Activated naive CD4-positive, alpha-beta T cell treated with anti-CD3 and anti-CD28 coated beads, Interleukin-2, amount 50 U/mL, for 72 hours (primary cell): ENCODE data around the gene CTNNA1. TPM values are rescaled to one million over a fixed set of nuclear protein-coding genes. Genes with fewer than 3 reads are reported as not detected.

Experiments used
- ATAC-seq, 2 donors: fragments of 150-1000 bp; cut with Tn5 transposase; 2 replicates each; pipeline ENCODE4 v1.10.0; 2021; ENCODE audit warnings: mild to moderate bottlenecking in 2 of 2, moderate library complexity in 2 of 2
- DNase-seq, 2 donors: peaks; one replicate each; pipeline ENCODE4 v3.0.0; 2021 to 2022; ENCODE audit warnings: low spot score in 2 of 2
- H3K27ac Mint-ChIP-seq, 2 donors: one replicate each; pipeline ENCODE4 v1.8.0; 2022; ENCODE audit warnings: mild to moderate bottlenecking in 2 of 2, mixed read lengths in 2 of 2
- H3K36me3 Mint-ChIP-seq, 2 donors: one replicate each; pipeline ENCODE4 v1.8.0; 2022; ENCODE audit warnings: mixed read lengths in 2 of 2
- H3K9me3 Mint-ChIP-seq, 2 donors: one replicate each; pipeline ENCODE4 v1.8.0; 2022; ENCODE audit warnings: mixed read lengths in 2 of 2
- total RNA-seq, 2 donors: library from RNA; stranded (reverse); gene quantifications; one replicate each; pipeline ENCODE4 v1.2.3, GENCODE V29; 2022

Gene CTNNA1
- total RNA-seq, 2 donors from 2014 or later, result 89.2 to 224 TPM

DNA sequence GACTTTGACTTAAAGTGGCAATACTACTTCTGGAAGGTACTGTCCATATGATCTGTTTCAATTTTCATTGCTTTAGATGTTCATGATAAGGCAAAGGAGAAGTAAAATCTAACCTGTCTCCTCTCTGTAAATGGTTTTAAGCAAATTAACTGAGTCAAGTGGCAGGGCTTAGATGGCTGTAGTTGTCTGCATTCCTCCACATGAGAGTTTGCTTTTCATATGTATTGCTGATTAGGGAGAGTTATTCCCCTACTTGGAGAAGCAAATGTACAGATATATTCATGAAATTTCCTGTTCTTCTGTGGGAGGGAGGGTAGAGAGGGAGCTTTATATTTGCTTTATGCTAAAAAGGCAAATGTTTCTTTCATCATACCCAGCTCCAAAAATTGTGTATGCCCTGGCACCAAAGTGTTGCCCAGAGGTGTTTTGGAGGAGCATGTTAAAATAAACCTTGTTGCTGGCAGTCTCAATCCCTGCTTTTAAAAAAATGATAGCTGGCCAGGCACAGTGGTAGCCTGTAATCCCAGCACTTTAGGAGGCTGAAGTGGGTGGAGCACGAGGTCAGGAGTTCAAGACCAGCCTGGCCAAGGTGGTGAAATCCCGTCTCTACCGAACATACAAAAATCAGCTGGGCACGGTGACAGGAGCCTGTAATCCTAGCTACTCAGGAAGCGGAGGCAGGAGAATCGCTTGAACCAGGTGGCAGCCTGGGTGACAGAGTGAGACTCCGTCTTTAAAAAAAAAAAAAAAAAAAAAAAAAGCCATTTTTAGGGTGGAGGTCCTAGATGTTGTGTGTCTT is 125.4 kb downstream of the CTNNA1 start:
- no peak for ATAC-seq
- DNase-seq, result no peak
- H3K9me3 Mint-ChIP-seq, result no peaks in the 10 kb centered on the region
- H3K27ac Mint-ChIP-seq, result no peak overlapping the region
- no peaks in the 10 kb centered on the region for H3K36me3 Mint-ChIP-seq

DNA sequence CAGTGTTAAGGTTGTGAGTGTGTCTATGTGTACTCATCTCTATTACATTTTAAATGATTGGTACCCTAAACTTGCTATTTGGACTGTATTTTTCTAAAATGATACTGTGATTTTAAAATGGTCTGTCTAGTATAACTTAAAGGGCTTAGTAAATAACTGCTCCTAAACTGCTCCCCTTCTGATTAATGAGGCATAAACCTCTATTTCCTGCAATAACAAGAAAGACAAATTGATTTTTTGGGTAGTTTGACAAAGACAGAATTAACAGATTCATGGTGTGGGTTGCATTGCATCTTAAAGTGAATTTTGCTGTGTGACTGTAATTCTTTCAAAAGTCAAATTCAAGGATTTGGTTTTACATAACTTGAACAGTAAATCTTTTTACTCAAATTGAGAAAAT is 130.0 kb downstream of the CTNNA1 start:
- ATAC-seq (no peak), DNase-seq (no peak)
- Mint-ChIP-seq H3K9me3 (no peaks in the 10 kb centered on the region), H3K27ac (no peak overlapping the region), H3K36me3 (no peaks in the 10 kb centered on the region)

- ATAC-seq (no peak), DNase-seq (no peak)
- Mint-ChIP-seq H3K36me3 (no peaks in the 10 kb centered on the region), H3K9me3 (no peaks in the 10 kb centered on the region), H3K27ac (no peak overlapping the region)
Measured at GRCh38 chr5:138884094-138884493, 130.9 kb downstream of the CTNNA1 start.

DNA sequence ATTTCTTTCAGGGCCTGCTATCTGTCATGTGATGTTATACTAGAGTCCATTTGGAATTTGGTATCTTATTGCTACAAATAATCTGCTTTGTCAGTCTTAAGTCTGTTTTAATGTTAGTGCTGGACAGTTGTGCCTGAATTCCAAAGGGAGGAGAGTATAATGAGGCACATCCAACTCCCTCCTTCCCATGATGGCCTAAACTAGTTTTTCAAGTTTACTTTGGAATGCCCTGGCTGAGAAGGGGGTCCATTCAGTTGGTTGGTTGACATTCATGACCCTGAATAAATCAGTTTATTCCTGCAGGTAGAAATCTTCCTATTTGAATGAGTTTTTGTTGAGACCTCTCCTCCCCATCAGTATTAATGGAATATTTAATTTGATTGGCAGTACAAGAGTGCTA is 131.3 kb downstream of the CTNNA1 start:
- Mint-ChIP-seq H3K9me3 (peaks cover 2% of the 10 kb centered on the region in 2 donors), H3K36me3 (peaks cover 2 to 3% of the 10 kb centered on the region in 2 donors), H3K27ac (no peak overlapping the region)
- no peak for ATAC-seq
- DNase-seq, result no peak

DNA sequence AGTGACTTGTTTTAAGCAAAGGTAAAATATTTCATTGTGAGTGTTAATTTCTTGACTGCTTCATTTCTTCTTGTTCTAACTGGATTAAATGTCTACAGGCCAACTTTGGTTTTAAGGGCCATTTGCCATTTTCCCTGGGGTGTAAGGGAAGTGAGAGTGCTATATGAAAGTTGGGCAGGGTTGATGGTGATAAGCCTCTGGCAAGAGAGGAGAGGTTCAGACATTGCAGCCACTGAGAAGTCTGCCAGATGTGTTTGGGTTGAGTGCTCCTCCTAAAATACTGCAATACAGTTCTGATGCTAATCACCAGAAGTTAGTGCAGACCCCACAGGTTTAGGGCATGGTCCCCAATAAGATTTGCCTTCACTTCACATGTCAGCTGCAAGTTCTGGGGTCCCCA is 136.8 kb downstream of the CTNNA1 start:
- Mint-ChIP-seq H3K36me3 (peaks cover 18 to 20% of the 10 kb centered on the region in 2 donors), H3K9me3 (peaks cover 15 to 16% of the 10 kb centered on the region in 2 donors), H3K27ac (no peak overlapping the region)
- DNase-seq, result no peak
- no peak for ATAC-seq

DNA sequence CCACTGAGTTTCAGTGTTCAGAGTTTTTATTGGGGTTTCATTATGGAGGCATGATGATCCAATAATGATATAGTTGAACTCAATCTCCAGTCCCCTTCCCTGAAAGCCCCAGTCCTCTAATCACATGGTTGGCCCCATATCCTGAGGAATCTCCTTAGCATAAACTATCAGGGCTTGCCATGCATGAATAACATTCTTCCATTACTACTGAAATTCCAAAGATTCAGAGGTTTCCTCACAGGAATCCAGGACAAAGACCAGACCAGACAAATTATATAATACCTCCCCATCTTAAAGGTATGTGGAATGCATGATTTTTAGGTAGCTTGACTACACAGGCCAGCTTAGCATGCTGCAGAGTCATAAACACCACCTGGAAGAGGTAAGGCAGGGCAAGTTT is 137.4 kb downstream of the CTNNA1 start:
- ATAC-seq (no peak), DNase-seq (no peak)
- peaks cover 15 to 16% of the 10 kb centered on the region in 2 donors for H3K9me3 Mint-ChIP-seq
- peaks cover 18 to 20% of the 10 kb centered on the region in 2 donors for H3K36me3 Mint-ChIP-seq
- no peak overlapping the region for H3K27ac Mint-ChIP-seq

DNA sequence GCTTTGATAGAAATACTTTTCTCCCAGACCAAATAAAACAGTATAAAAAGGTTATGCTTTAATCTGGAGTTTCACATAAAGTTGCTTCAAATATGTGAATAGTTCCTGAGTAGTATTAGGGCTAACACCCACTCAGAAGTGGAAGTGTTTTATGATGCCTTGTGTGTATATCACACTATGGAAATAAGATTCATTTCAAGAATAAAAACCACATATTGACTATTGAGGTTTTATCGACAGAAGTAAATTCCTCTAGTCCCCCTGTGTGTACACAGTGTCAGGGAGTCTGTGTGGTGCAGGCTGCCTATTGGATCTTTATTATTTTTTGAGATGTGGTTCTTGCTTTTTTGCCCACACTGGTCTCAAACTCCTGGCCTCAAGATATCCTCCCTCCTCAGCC is 142.7 kb downstream of the CTNNA1 start:
- H3K9me3 Mint-ChIP-seq, result peaks cover 4% of the 10 kb centered on the region in 2 donors
- ATAC-seq (peak in 1 of 2 donors; percentile 69), DNase-seq (no peak)
- no peak overlapping the region for H3K27ac Mint-ChIP-seq
- peaks cover 4 to 11% of the 10 kb centered on the region in 2 donors for H3K36me3 Mint-ChIP-seq

- DNase-seq, result no peak
- ATAC-seq, result no peak
- Mint-ChIP-seq H3K27ac (no peak overlapping the region), H3K9me3 (no peaks in the 10 kb centered on the region), H3K36me3 (peaks cover 0 to 7% of the 10 kb centered on the region in 2 donors)
Measured at GRCh38 chr5:138898299-138898698, 145.1 kb downstream of the CTNNA1 start.

DNA sequence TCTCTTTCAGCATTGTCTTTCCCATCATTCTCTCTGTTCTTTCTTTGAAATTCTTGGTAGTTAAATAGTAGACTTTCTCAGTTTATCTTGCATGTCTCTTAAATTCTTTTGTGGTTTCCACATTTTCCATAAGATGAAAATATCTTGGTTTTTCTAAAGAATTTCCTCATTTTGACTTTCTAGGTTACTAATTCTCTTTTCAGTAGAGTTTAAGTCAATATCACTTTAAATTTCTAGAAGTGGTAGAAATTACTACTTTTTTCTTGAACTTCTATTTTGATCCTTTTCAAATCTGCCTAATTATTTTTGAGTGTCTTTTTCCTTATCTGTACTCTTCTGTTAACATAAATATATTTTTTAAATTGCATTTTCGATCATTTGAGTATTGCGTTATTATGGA is 145.5 kb downstream of the CTNNA1 start:
- DNase-seq, result no peak
- H3K9me3 Mint-ChIP-seq, result no peaks in the 10 kb centered on the region
- no peak for ATAC-seq

GRCh38 chr5:138900281-138900965 is 147.2 kb downstream of the CTNNA1 start:
- H3K9me3 Mint-ChIP-seq, result no peaks in the 10 kb centered on the region
- no peak overlapping the region for H3K27ac Mint-ChIP-seq
- H3K36me3 Mint-ChIP-seq, result peaks cover 0 to 16% of the 10 kb centered on the region in 2 donors
- ATAC-seq, result peak; percentile 81 to 89
- peak in 1 of 2 donors; percentile 4 for DNase-seq

More for the DNA sequence above, 145.5 kb downstream of the CTNNA1 start:
- Mint-ChIP-seq H3K27ac (no peak overlapping the region), H3K36me3 (peaks cover 0 to 7% of the 10 kb centered on the region in 2 donors)

GRCh38 chr5:138901716-138902115 is 148.5 kb downstream of the CTNNA1 start:
- no peak for DNase-seq
- H3K27ac Mint-ChIP-seq, result no peak overlapping the region
- ATAC-seq, result no peak
- no peaks in the 10 kb centered on the region for H3K9me3 Mint-ChIP-seq
- peaks cover 0 to 16% of the 10 kb centered on the region in 2 donors for H3K36me3 Mint-ChIP-seq

GRCh38 chr5:138903130-138903775 is 150.0 kb downstream of the CTNNA1 start:
- DNase-seq (no peak), ATAC-seq (no peak)
- H3K9me3 Mint-ChIP-seq, result no peaks in the 10 kb centered on the region
- H3K27ac Mint-ChIP-seq, result no peak overlapping the region
- H3K36me3 Mint-ChIP-seq, result peaks cover 0 to 16% of the 10 kb centered on the region in 2 donors

DNA sequence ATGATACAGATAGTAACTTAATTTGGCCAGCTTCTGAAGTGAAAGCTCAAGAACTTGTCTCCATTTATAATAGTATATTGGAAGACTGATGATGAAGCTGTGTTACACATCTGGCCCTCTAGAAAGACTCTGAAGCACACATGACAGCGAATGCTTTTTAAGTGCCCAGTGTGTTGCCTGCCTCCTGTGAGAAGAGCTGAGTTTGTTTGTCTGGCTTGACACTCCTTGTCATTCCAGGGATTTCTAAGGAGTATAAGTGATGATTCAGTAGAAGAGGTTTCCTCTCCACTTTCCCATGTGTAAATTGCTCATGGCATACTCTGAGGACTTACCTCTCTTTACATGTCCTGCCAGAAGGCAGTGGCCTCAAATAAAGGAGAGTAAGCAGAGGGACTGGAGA is 152.3 kb downstream of the CTNNA1 start:
- ATAC-seq, result no peak
- Mint-ChIP-seq H3K27ac (no peak overlapping the region), H3K9me3 (no peaks in the 10 kb centered on the region), H3K36me3 (peaks cover 0 to 9% of the 10 kb centered on the region in 2 donors)
- no peak for DNase-seq

- ATAC-seq (no peak), DNase-seq (no peak)
- H3K9me3 Mint-ChIP-seq, result no peaks in the 10 kb centered on the region
- no peak overlapping the region for H3K27ac Mint-ChIP-seq
- H3K36me3 Mint-ChIP-seq, result no peaks in the 10 kb centered on the region
Measured at GRCh38 chr5:138909734-138910133, 156.5 kb downstream of the CTNNA1 start.

DNA sequence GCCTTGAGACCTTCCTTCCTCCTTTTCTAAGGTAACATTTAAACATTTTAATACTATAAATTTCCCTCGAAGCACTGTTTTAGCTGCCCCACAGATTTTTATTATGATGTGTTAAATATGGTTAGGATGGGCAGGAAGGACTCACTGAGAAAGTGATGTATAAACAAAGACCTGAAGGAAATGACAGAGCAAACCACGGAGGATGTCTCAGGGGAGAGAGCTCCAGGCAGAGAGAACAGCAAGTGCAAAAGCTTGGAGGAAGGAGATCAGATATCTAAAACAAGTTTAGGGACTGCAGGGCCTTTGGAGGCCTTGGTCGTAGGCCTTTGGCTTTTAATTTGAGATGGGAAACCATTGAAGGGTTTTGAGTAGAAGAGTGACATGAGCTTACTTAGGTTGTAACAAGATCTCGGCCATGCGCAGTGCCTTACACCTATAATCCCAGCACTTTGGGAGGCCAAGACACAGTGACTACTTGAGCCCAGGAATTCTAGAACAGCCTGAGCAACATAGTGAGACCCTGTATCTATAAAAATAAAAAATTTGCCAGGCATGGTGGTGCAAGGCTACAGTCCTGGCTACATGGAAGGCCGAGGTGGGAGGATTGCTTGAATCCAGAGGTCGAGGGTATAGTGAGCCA is 157.4 kb downstream of the CTNNA1 start:
- no peak for DNase-seq
- ATAC-seq, result no peak
- Mint-ChIP-seq H3K9me3 (no peaks in the 10 kb centered on the region), H3K27ac (no peak overlapping the region), H3K36me3 (no peaks in the 10 kb centered on the region)

- Mint-ChIP-seq H3K36me3 (no peaks in the 10 kb centered on the region), H3K27ac (no peak overlapping the region), H3K9me3 (no peaks in the 10 kb centered on the region)
- no peak for ATAC-seq
- no peak for DNase-seq
Measured at GRCh38 chr5:138911441-138911840, 158.2 kb downstream of the CTNNA1 start.

DNA sequence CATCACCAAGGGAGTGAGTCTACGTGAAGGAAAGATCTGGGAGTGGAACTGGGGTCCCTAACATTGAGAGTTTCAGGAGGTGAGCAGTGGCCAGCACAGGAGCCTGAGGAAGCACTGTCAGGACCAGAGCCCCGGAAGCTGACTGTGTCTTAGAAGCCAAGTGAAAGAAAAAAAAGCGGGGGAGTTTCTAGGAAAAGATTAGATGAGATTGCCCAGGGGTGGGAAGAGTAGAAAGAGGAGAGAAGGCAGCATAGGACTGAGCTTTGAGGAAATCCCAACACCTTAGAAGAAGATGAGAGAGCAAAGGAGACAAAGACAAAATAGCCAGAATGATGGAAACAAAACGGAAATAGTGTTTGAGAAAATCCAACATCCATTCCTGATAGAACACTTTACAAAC is 158.9 kb downstream of the CTNNA1 start:
- DNase-seq, result no peak
- ATAC-seq, result no peak
- Mint-ChIP-seq H3K9me3 (no peaks in the 10 kb centered on the region), H3K27ac (no peak overlapping the region), H3K36me3 (no peaks in the 10 kb centered on the region)
